Upper lobe of left lung (tissue), 6 donors: ENCODE results near the gene SLC1A7. TPM values are rescaled to one million over a fixed set of nuclear protein-coding genes. Genes with fewer than 3 reads are reported as not detected.
A peak's percentile ranks its signal among the peaks of the same experiment; 100 is the strongest.

ENCODE experiments used
- ATAC-seq, 2 donors: fragments of 200-7000 bp; cut with Tn5 transposase; one replicate each; pipeline ENCODE4 v1.9.1; 2022; ENCODE audit warnings: mild to moderate bottlenecking in 2 of 2, moderate library complexity in 2 of 2; ENCODE audit not compliant: low FRiP score in 2 of 2
- DNase-seq, 2 donors: peaks; one replicate each; pipeline ENCODE4 v3.0.0-alpha.2; 2019 to 2020
- H3K27ac ChIP-seq, 4 donors: fragments of 200-600 bp; sonication (generic); one replicate each; pipeline ENCODE4 v1.5.1; 2016 to 2019
- H3K27me3 ChIP-seq, 4 donors: fragments of 200-600 bp; sonication (generic); one replicate each; pipeline ENCODE4 v1.5.1; 2017 to 2019
- H3K36me3 ChIP-seq, 4 donors: fragments of 200-600 bp; sonication (generic); one replicate each; pipeline ENCODE4 v1.5.1; 2016 to 2019
- H3K4me1 ChIP-seq, 4 donors: fragments of 200-600 bp; sonication (generic); one replicate each; pipeline ENCODE4 v1.5.1; 2018 to 2019
- H3K4me3 ChIP-seq, 4 donors: fragments of 200-600 bp; sonication (generic); one replicate each; pipeline ENCODE4 v1.5.1; 2017 to 2019; ENCODE audit warnings: mild to moderate bottlenecking in 2 of 4, moderate library complexity in 1 of 4
- H3K9me3 ChIP-seq, 4 donors: fragments of 200-600 bp; sonication (generic); one replicate each; pipeline ENCODE4 v1.5.1; 2018 to 2019
- EP300 ChIP-seq, 4 donors: sonication (generic); formaldehyde crosslinking; IDR thresholded peaks; one replicate each; pipeline ENCODE4 v1.5.1; 2017; ENCODE audit warnings: antibody characterized with exemption in 4 of 4, control low read depth in 2 of 4
- POLR2A ChIP-seq, 4 donors: fragments of 450-650 bp; IDR thresholded peaks; one replicate each; pipeline ENCODE4 v1.5.1; 2016 to 2017; ENCODE audit warnings: antibody characterized with exemption in 4 of 4, mild to moderate bottlenecking in 2 of 4
- POLR2AphosphoS5 ChIP-seq, 2 donors: sonication (generic); formaldehyde crosslinking; IDR thresholded peaks; one replicate each; pipeline ENCODE4 v1.5.1; 2017; ENCODE audit warnings: antibody characterized with exemption in 2 of 2
- WGBS, 2 donors: methylation state at CpG; one replicate each; pipeline ENCODE4 v1.1.5; 2017 to 2018; 5-methylcytosine and 5-hydroxymethylcytosine counted together
- total RNA-seq, 6 donors: library from RNA; depleted of rRNA in 4 of 6; stranded (reverse); fragments of >200 nt in 4 of 6; gene quantifications; one replicate each; pipeline versions ENCODE4 v1.1.0 to v1.2.1, GENCODE V29; 2016 to 2021
- TF ChIP-seq, protein P1 (sequence below), 6 experiments: fragments of 450-650 bp in 4 of 6; fragments of 200-600 bp in 2 of 6; sonication (generic) in 2 of 6; IDR thresholded peaks; one replicate each; pipeline ENCODE4 v1.5.1; 2016 to 2019; ENCODE audit warnings: antibody characterized with exemption in 6 of 6
- donor health status: DM: no; HTN: no; CAD: no; lungs with moderate emphysema.
- donor health status: DM: no; HTN: yes; CAD: no; lungs with severe emphysema.

Gene SLC1A7
- total RNA-seq, 6 donors from 2014 or later: 0.37 to 1.3 (median 0.77) TPM; not detected in 2

DNA sequence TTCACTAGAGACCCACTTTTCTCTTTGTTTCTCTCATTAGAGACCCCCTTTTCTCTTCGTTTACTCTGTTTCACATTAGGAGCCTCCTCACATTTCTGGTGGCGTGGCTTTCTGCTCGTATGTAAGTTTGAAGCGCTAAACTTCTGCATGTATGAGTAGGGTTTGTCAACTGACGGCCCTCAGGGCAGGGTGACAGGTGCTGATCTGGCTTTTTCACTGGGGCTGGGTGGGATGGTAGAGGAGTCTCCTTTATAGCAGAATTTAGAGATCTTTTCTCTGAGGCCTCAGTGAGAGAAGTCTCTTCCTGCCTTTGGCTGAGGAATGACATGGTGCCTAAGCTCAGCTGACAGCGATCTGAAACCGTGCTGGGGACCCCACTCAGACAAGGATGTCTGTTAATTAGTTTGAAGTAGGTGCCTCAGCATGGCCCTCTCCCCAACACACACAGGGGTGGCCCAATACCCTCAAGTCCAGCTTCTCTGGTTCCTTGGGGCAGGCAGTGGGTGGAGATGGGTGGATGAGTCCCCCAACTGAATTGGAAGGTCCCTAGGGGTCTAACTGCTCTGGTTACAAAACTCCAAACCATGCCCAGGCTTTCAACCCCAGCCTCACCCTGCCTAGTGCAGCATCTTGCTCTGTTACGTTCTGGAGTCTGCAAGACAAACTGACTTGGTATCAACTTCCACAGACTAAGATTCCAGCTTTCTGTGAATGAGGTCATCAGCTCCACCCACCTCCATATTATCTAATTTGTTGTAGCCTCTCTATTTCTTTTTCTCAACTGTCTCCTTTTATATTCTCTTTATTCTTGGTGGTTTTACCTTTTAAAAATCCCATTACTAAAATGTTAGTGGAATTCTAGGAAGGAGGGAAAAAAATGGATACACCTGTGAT is 3.2 kb downstream of the SLC1A7 start:
- Histone ChIP-seq H3K36me3 (no peaks in the 10 kb centered on the region), H3K9me3 (peaks cover 0 to 6% (median 4%) of the 10 kb centered on the region in 4 donors), H3K27me3 (no peaks in the 10 kb centered on the region), H3K4me3 (no peak overlapping the region), H3K4me1 (peaks cover 3 to 9% (median 6%) of the 10 kb centered on the region in 4 donors), H3K27ac (peak overlapping the region in 1 of 4 donors; percentile 2)
- WGBS, 2 donors: 80 to 83% methylated on average over 8 of the region's 8 CpGs
- DNase-seq (no peak), ATAC-seq (no peak)
- no peak for TF ChIP-seq EP300 (IDR thresholded peaks at IDR 0.05)
- TF ChIP-seq POLR2AphosphoS5 (IDR thresholded peaks at IDR 0.05): no peak
- TF ChIP-seq, protein P1, sequence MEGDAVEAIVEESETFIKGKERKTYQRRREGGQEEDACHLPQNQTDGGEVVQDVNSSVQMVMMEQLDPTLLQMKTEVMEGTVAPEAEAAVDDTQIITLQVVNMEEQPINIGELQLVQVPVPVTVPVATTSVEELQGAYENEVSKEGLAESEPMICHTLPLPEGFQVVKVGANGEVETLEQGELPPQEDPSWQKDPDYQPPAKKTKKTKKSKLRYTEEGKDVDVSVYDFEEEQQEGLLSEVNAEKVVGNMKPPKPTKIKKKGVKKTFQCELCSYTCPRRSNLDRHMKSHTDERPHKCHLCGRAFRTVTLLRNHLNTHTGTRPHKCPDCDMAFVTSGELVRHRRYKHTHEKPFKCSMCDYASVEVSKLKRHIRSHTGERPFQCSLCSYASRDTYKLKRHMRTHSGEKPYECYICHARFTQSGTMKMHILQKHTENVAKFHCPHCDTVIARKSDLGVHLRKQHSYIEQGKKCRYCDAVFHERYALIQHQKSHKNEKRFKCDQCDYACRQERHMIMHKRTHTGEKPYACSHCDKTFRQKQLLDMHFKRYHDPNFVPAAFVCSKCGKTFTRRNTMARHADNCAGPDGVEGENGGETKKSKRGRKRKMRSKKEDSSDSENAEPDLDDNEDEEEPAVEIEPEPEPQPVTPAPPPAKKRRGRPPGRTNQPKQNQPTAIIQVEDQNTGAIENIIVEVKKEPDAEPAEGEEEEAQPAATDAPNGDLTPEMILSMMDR (IDR thresholded peaks at IDR 0.05): no peak
- no peak for TF ChIP-seq POLR2A (IDR thresholded peaks at IDR 0.05)

DNA sequence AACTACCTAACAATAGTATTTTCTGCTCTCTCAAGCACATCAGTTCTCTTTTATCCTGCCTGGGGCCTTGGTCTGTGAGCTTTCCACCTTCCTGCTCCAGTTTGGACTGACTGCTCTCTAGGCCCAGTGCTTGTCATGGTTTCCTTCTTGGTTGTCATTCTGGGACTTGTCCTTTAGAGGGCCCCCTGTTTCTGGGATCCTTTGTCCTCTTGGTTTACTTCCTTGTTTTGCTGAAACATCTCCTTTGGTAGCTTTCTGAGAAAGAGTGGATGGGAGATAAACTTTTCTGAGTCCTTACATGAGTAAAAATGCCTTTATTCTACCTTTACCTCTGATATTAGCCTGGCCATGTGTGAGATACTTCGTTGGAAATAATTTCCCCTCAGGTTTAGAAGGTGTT is 4.7 kb downstream of the SLC1A7 start:
- Histone ChIP-seq H3K4me3 (no peak overlapping the region), H3K4me1 (peaks cover 3 to 9% (median 6%) of the 10 kb centered on the region in 4 donors), H3K27ac (no peak overlapping the region), H3K27me3 (no peaks in the 10 kb centered on the region), H3K36me3 (no peaks in the 10 kb centered on the region), H3K9me3 (peaks cover 0 to 6% (median 4%) of the 10 kb centered on the region in 4 donors)
- 92 to 97% methylated on average over 1 of the region's 1 CpG for WGBS, 2 donors
- DNase-seq (no peak), ATAC-seq (no peak)
- no peak for TF ChIP-seq POLR2AphosphoS5 (IDR thresholded peaks at IDR 0.05)
- TF ChIP-seq, protein P1 (IDR thresholded peaks at IDR 0.05): no peak
- TF ChIP-seq EP300 (IDR thresholded peaks at IDR 0.05): no peak
- TF ChIP-seq POLR2A (IDR thresholded peaks at IDR 0.05): no peak

DNA sequence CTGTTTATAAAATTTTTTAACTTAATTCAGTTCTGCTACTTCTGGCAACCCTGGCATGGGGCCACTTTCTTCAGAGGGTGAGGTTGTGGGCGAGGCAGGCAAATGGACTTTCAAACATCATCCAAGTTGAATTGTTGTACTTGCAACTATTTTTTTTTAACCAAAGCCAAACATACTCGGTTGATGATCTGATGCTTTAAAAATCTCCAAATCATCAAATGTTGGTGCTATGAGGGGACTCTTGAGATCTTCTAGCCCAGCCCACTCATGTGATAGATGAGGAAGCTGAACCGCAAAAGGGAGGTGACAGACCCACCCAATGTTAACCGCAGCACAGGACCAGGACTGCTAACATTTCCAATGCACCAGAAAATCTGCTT is 6.7 kb downstream of the SLC1A7 start:
- TF ChIP-seq, protein P1 (IDR thresholded peaks at IDR 0.05): no peak
- TF ChIP-seq POLR2AphosphoS5 (IDR thresholded peaks at IDR 0.05): peak in 1 of 2 donors; percentile 1
- no peaks in the 10 kb centered on the region for H3K27me3 ChIP-seq
- no peak overlapping the region for H3K4me3 ChIP-seq
- peak overlapping the region in 1 of 4 donors; percentile 57 for H3K27ac ChIP-seq
- H3K36me3 ChIP-seq: no peaks in the 10 kb centered on the region
- peaks cover 0 to 6% (median 4%) of the 10 kb centered on the region in 4 donors for H3K9me3 ChIP-seq
- 55 to 62% methylated on average over 4 of the region's 4 CpGs for WGBS, 2 donors
- H3K4me1 ChIP-seq: peaks cover 3 to 9% (median 6%) of the 10 kb centered on the region in 4 donors
- ATAC-seq (peak in 1 of 2 donors; percentile 91), DNase-seq (no peak)

DNA sequence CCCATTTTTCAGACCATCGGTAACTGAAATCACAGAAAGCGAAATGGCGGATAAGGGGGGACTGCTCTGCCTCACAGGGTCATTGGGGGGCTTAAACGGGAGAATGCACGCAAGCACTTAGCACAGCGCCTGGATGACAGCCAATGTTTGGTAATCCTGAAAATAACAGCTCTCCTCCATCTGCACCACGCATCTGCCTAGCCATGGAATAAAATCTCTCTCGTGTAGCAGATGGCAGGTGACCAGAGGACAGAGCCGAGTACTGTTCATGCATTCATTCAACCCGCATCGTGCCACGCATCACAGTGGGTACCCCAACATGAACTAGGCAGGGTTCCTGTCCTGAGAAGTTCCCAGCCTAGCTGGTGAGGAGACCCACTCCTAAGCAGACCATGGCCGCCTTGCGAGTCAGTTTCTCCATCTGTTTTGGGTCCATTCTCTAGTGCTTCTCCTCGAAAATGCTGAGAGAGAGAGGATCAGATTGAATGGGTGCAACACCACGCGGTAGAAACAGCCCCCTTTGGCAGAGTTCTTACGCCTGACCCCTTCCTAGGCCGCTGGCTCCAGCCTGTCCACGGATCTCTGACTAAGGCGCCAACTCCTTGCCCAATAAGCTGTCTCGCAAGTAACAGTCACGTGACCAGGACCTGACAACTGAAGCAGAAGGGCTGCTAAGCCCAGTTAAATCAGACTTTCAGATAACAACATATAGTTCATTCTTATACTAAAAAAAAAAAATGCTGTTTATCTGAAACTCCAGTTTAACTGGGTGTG is 7.3 kb downstream of the SLC1A7 start:
- ATAC-seq (peak in 1 of 2 donors; percentile 74), DNase-seq (peak in 1 of 2 donors; percentile 63)
- TF ChIP-seq POLR2AphosphoS5 (IDR thresholded peaks at IDR 0.05): peak; percentile 23 to 31
- no peak for TF ChIP-seq EP300 (IDR thresholded peaks at IDR 0.05)
- TF ChIP-seq, protein P1 (IDR thresholded peaks at IDR 0.05): no peak
- TF ChIP-seq POLR2A (IDR thresholded peaks at IDR 0.05): no peak
- H3K27me3 ChIP-seq: no peaks in the 10 kb centered on the region
- H3K27ac ChIP-seq: peak overlapping the region; percentile 51 to 58 (median 55)
- WGBS, 2 donors: 63 to 78% methylated on average over 21 to 23 of the region's 23 CpGs
- H3K4me1 ChIP-seq: peaks cover 3 to 9% (median 6%) of the 10 kb centered on the region in 4 donors
- H3K9me3 ChIP-seq: peaks cover 0 to 6% (median 4%) of the 10 kb centered on the region in 4 donors
- no peak overlapping the region for H3K4me3 ChIP-seq
- no peaks in the 10 kb centered on the region for H3K36me3 ChIP-seq
